HUES6 (cell line): ENCODE data around the gene ARHGAP30.

Source experiments
- H3K27ac ChIP-seq: 2 replicates; pipeline ENCODE4 v1.7.0; 2013; ENCODE audit warnings: low read depth, mild to moderate bottlenecking, low read length, inconsistent platforms
- H3K27me3 ChIP-seq: 2 replicates; pipeline ENCODE4 v1.6.1; 2013; ENCODE audit warnings: low read length; ENCODE audit not compliant: control insufficient read depth, insufficient read depth
- H3K36me3 ChIP-seq: 2 replicates; pipeline ENCODE4 v1.6.1; 2013; ENCODE audit warnings: low read length; ENCODE audit not compliant: control insufficient read depth, insufficient read depth
- H3K4me1 ChIP-seq: 2 replicates; pipeline ENCODE4 v1.6.1; 2013; ENCODE audit warnings: low read length; ENCODE audit not compliant: control insufficient read depth, insufficient read depth
- H3K4me3 ChIP-seq: 2 replicates; pipeline ENCODE4 v1.5.1; 2013; ENCODE audit warnings: low read depth, low read length
- H3K9ac ChIP-seq: one replicate; pipeline ENCODE4 v1.6.1; 2013; ENCODE audit warnings: mild to moderate bottlenecking, low read length
- H3K9me3 ChIP-seq: 2 replicates; pipeline ENCODE4 v1.6.1; 2013; ENCODE audit warnings: low read depth, low read length; ENCODE audit not compliant: control insufficient read depth, insufficient read depth

Gene ARHGAP30

GRCh38 chr1:161047436-161048420, 22.0 kb downstream of the ARHGAP30 start:
- Histone ChIP-seq H3K4me1 (peaks cover 10% of the 10 kb centered on the region; the same call in 1 of the 2 replicates), H3K27ac (no peak overlapping the region), H3K9me3 (no peaks in the 10 kb centered on the region), H3K9ac (no peak overlapping the region), H3K4me3 (no peak overlapping the region), H3K27me3 (peaks cover 14% of the 10 kb centered on the region; the same call in 1 of the 2 replicates), H3K36me3 (peaks cover 2% of the 10 kb centered on the region)

GRCh38 chr1:161046605-161047228, 23.0 kb downstream of the ARHGAP30 start:
- H3K36me3 ChIP-seq: peaks cover 12% of the 10 kb centered on the region
- H3K27ac ChIP-seq: peak overlapping the region; percentile 93
- peaks cover 14% of the 10 kb centered on the region; the same call in 1 of the 2 replicates for H3K27me3 ChIP-seq
- H3K4me1 ChIP-seq: peaks cover 10% of the 10 kb centered on the region; the same call in 1 of the 2 replicates
- peak overlapping the region; percentile 93 for H3K9ac ChIP-seq
- H3K9me3 ChIP-seq: no peaks in the 10 kb centered on the region
- H3K4me3 ChIP-seq: peak overlapping the region; percentile 78

GRCh38 chr1:161045736-161046604, 23.7 kb downstream of the ARHGAP30 start, which contains the start of gene USF1:
USF1 (minus strand) TSS chr1:161045977; CDS start chr1:161043275, 2,702 bp downstream.
- Histone ChIP-seq H3K4me1 (peaks cover 10% of the 10 kb centered on the region; the same call in 1 of the 2 replicates), H3K36me3 (peaks cover 18% of the 10 kb centered on the region), H3K27ac (peak within 1 kb of the TSS; percentile 93), H3K9ac (peak within 1 kb of the TSS; percentile 93), H3K9me3 (no peaks in the 10 kb centered on the region), H3K27me3 (peaks cover 14% of the 10 kb centered on the region; the same call in 1 of the 2 replicates), H3K4me3 (peak within 1 kb of the TSS; percentile 78)

DNA sequence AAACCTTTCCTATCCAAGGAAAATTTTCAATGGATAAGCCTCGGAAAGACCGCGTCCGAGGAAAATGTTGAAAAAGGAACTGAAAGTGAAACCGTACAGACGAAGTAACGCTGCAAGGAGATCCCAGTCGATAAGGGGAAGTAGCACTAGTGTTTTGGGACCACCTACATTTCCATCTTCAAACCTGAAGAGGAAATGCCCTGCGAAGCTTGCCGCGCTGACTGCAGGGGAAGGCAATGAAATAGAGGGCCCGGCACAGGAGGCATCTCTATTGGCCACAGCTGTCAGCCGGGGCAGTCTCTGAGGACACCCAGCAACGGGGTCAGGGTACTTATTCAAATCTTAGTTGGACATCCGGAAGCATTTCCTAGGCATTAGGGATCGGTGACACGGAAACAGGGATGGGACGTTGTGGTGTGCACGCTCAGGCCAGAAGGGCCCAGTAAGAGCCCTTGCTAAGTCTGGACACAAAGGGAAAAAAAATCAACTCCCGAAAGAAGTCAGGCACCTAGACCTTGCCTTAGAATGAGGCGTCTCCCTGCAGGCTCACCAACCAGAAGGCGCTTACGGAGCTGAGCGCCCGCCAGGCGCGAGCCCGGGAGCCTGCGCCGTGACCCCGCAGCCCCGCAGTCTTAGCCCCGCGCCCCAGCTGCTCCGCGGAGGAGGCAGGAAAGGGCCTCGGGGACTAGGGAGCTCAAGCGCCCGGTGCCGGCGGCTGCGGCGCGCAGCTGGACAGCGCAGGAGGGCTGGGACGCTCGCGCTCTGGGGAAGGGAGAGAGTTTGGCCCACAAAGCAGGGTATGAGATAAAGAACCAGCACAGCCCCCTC, 24.6 kb downstream of the ARHGAP30 start:
- Histone ChIP-seq H3K4me1 (peaks cover 10% of the 10 kb centered on the region; the same call in 1 of the 2 replicates), H3K9ac (peak overlapping the region; percentile 93), H3K4me3 (peak overlapping the region; percentile 78), H3K9me3 (no peaks in the 10 kb centered on the region), H3K27ac (peak overlapping the region; percentile 93; the same call in 1 of the 2 replicates), H3K27me3 (peaks cover 14% of the 10 kb centered on the region; the same call in 1 of the 2 replicates), H3K36me3 (peaks cover 26% of the 10 kb centered on the region)

GRCh38 chr1:161044535-161044907, 25.2 kb downstream of the ARHGAP30 start:
- Histone ChIP-seq H3K36me3 (peaks cover 32% of the 10 kb centered on the region), H3K4me1 (peaks cover 10% of the 10 kb centered on the region; the same call in 1 of the 2 replicates), H3K9me3 (no peaks in the 10 kb centered on the region), H3K27me3 (peaks cover 14% of the 10 kb centered on the region; the same call in 1 of the 2 replicates), H3K4me3 (peak overlapping the region; percentile 78), H3K9ac (peak overlapping the region; percentile 93), H3K27ac (no peak overlapping the region)

DNA sequence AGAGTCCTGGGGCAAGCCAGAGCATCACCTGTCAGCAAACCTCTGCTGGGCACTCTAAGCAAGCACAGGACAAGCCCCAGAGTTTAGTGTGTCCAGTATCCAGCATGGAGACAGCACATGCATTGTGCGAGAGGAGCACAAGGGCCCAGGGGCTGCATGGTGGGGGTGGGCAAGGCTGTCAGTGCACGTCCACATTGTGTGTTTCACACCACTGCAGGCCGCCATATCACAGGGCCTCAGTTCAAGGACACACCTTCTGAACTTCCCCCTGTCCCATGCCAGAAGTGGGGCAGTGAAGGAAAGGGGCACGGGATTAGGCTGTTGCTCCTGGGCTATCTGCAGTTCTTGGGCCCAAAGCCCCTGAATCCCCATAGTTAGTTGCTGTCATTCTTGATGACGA, 30.1 kb downstream of the ARHGAP30 start:
- H3K27ac ChIP-seq: no peak overlapping the region
- no peak overlapping the region for H3K4me3 ChIP-seq

GRCh38 chr1:161039154-161039545, 30.5 kb downstream of the ARHGAP30 start:
- Histone ChIP-seq H3K27ac (no peak overlapping the region), H3K4me3 (peak overlapping the region; percentile 83), H3K4me1 (peaks cover 10% of the 10 kb centered on the region; the same call in 1 of the 2 replicates), H3K9me3 (no peaks in the 10 kb centered on the region), H3K9ac (no peak overlapping the region), H3K36me3 (peaks cover 35% of the 10 kb centered on the region), H3K27me3 (no peaks in the 10 kb centered on the region)

More for the DNA sequence above, 30.1 kb downstream of the ARHGAP30 start:
- Histone ChIP-seq H3K9ac (no peak overlapping the region), H3K9me3 (no peaks in the 10 kb centered on the region), H3K27me3 (no peaks in the 10 kb centered on the region), H3K36me3 (peaks cover 35% of the 10 kb centered on the region), H3K4me1 (peaks cover 14% of the 10 kb centered on the region; the same call in 1 of the 2 replicates)

DNA sequence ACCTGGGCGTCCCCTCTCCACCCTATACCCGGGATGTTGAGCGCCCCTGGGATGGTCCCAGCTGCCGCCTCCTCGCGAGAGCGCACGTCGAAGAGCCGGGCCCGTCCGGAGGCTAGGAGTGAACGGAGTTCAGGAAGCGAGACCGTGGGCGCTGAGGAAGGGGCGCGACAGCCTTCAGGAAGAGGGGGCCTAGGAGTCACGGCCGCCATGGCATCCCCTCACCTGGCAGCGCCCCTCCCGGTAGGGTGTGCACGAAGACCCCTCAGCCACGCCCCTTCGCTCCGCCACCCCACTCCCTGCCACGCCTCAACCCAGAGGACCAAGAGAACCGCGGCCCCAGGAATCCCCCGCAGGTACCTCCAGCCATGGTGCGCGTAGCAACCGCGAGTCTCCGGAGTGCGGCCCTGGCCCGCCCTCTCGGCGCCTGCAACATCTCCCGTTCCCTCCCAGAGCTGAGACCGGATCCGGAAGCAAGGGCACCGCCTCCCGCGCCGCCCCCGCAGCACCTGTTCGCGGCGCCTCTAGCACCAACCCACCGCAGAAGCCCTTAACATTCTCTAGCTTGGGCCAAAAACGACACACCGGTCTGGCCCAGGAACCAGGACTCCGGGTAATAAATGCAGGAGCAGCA, 31.1 kb downstream of the ARHGAP30 start, which contains the start of gene TSTD1:
Gene TSTD1, minus strand, starts transcription at position 442 of the 631 bp plus-strand sequence. Its CDS starts 75 bp downstream, at position 367.
- Histone ChIP-seq H3K36me3 (peaks cover 35% of the 10 kb centered on the region), H3K27me3 (no peaks in the 10 kb centered on the region), H3K9me3 (no peaks in the 10 kb centered on the region), H3K27ac (no peak within 1 kb of the TSS), H3K4me1 (peaks cover 10% of the 10 kb centered on the region; the same call in 1 of the 2 replicates), H3K9ac (peak within 1 kb of the TSS; percentile 68), H3K4me3 (peak within 1 kb of the TSS; percentile 83)

GRCh38 chr1:161037661-161038522, 31.8 kb downstream of the ARHGAP30 start:
- Histone ChIP-seq H3K36me3 (peaks cover 35% of the 10 kb centered on the region), H3K4me3 (peak overlapping the region; percentile 83), H3K27me3 (no peaks in the 10 kb centered on the region), H3K4me1 (peaks cover 10% of the 10 kb centered on the region; the same call in 1 of the 2 replicates), H3K27ac (no peak overlapping the region), H3K9ac (peak overlapping the region; percentile 68), H3K9me3 (no peaks in the 10 kb centered on the region)
